Spleen (tissue), 7 donors: Measurements from ENCODE around the gene NMRK2.

Source experiments
- POLR2AphosphoS5 ChIP-seq, 3 donors: sonication (generic); formaldehyde crosslinking; IDR thresholded peaks; one replicate each; pipeline ENCODE4 v1.5.1; 2017; ENCODE audit warnings: antibody characterized with exemption in 3 of 3
- TF ChIP-seq, protein P1 (sequence below), 11 experiments: fragments of 200-600 bp in 7 of 11; fragments of 450-650 bp in 4 of 11; sonication (generic) in 4 of 11; IDR thresholded peaks in 8 of 11; conservative IDR thresholded peaks in 3 of 11; 1 replicate in 7 of 11; 2 replicates in 4 of 11; pipeline versions ENCODE4 v1.4.0 to v1.8.0; 2016 to 2021; ENCODE audit warnings: antibody characterized with exemption in 11 of 11, inconsistent platforms in 4 of 11, mild to moderate bottlenecking in 1 of 11
- donor health status: DM: no; HTN: no; CAD: no; lungs with moderate emphysema.
- donor health status: DM: no; HTN: no; CAD: no.
- donor health status: DM: no; HTN: no; CAD: no.

- TF ChIP-seq, protein P1, sequence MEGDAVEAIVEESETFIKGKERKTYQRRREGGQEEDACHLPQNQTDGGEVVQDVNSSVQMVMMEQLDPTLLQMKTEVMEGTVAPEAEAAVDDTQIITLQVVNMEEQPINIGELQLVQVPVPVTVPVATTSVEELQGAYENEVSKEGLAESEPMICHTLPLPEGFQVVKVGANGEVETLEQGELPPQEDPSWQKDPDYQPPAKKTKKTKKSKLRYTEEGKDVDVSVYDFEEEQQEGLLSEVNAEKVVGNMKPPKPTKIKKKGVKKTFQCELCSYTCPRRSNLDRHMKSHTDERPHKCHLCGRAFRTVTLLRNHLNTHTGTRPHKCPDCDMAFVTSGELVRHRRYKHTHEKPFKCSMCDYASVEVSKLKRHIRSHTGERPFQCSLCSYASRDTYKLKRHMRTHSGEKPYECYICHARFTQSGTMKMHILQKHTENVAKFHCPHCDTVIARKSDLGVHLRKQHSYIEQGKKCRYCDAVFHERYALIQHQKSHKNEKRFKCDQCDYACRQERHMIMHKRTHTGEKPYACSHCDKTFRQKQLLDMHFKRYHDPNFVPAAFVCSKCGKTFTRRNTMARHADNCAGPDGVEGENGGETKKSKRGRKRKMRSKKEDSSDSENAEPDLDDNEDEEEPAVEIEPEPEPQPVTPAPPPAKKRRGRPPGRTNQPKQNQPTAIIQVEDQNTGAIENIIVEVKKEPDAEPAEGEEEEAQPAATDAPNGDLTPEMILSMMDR (IDR thresholded peaks at IDR 0.05 in 8 of 11, conservative IDR thresholded peaks at IDR 0.05 in 3 of 11) = no peak
- TF ChIP-seq POLR2AphosphoS5 (IDR thresholded peaks at IDR 0.05) = no peak
Measured at GRCh38 chr19:3910105-3910504, 22.8 kb upstream of the NMRK2 start.
